KOPT-K1 (cell line): ENCODE measurements around the gene FOXJ3.
A peak's percentile ranks its signal among the peaks of the same experiment; 100 is the strongest.

Experiments
- H3K27ac ChIP-seq: fragments of 200-600 bp; sonication (generic); 2 replicates; pipeline ENCODE4 v1.5.1; 2016; ENCODE audit warnings: antibody characterized with exemption, mild to moderate bottlenecking, low read depth, low read length; ENCODE audit not compliant: poor library complexity, severe bottlenecking
- H3K36me3 ChIP-seq: fragments of 200-600 bp; sonication (generic); 2 replicates; pipeline ENCODE4 v1.5.1; 2017; ENCODE audit warnings: antibody characterized with exemption, mild to moderate bottlenecking, low read length, moderate library complexity; ENCODE audit not compliant: insufficient read depth
- H3K9me3 ChIP-seq: fragments of 200-600 bp; sonication (generic); 2 replicates; pipeline ENCODE4 v1.5.1; 2017; ENCODE audit warnings: antibody characterized with exemption, low read length, mild to moderate bottlenecking; ENCODE audit not compliant: insufficient read depth, poor library complexity, severe bottlenecking

Gene FOXJ3

DNA sequence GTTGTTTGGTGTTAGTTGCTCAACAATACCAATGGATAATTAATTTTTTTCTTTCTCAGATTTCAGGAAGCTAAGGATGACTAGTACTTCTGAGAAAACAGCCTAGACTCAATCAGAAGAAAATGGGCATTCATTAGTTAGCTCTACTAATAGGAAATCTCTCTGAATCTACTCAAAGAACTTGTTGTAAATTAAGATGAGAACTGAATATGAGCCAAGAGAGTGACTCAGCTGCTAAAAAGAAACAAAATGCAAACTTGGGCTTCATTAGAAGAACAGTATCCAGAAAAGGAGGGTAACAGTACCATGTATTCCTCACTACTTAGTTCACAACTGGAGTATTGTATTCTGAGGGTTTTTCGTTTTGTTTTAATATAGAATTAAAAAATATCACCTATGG, 12.5 kb downstream of the FOXJ3 start:
- no peaks in the 10 kb centered on the region for H3K36me3 ChIP-seq
- no peaks in the 10 kb centered on the region for H3K9me3 ChIP-seq
- no peak overlapping the region for H3K27ac ChIP-seq

DNA sequence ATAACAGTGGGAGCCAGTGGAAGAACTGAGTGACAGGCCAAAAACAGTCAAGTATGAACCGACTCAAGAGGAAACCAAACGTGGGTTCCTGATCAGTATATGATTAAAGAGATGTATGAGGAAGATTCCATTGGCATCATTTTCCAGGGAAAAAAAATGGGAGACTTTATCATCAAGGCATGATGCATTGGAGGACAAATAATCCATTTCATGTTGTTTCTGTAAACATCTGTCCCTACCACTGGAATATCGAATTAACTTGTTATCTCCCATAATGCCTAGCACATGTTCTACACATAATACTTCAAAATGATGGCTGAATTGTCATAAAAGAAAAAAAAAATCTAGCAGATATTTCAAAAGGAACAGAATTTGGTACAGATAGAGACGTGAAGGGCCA, 13.3 kb downstream of the FOXJ3 start:
- no peaks in the 10 kb centered on the region for H3K36me3 ChIP-seq
- no peaks in the 10 kb centered on the region for H3K9me3 ChIP-seq
- no peak overlapping the region for H3K27ac ChIP-seq

DNA sequence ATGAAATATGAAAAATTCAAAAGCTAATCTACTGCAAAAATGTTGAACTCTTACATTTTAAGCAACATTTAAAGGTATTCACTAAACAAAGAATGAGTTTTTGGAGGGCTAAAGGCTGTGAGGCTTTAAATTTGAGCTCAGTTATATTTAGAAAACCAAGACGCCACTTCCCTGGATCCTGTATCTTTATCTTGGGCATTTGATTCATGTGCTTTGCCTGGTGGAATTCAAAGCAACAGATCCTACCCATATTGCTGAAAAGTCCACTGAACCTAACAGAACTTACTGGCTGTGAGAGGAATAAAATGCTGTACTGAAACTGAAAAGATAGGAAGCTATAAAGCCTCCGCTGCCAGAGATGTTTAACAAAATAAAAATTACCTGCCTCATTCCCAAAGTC, 14.3 kb downstream of the FOXJ3 start:
- H3K9me3 ChIP-seq: no peaks in the 10 kb centered on the region
- H3K27ac ChIP-seq: no peak overlapping the region
- H3K36me3 ChIP-seq: no peaks in the 10 kb centered on the region

- Histone ChIP-seq H3K36me3 (no peaks in the 10 kb centered on the region), H3K9me3 (no peaks in the 10 kb centered on the region), H3K27ac (peak overlapping the region; percentile 26)
Observed at GRCh38 chr1:42319871-42320484, 15.1 kb downstream of the FOXJ3 start.

- Histone ChIP-seq H3K27ac (peak overlapping the region; percentile 26), H3K36me3 (no peaks in the 10 kb centered on the region), H3K9me3 (no peaks in the 10 kb centered on the region)
Observed at GRCh38 chr1:42319128-42319851, 15.7 kb downstream of the FOXJ3 start.

DNA sequence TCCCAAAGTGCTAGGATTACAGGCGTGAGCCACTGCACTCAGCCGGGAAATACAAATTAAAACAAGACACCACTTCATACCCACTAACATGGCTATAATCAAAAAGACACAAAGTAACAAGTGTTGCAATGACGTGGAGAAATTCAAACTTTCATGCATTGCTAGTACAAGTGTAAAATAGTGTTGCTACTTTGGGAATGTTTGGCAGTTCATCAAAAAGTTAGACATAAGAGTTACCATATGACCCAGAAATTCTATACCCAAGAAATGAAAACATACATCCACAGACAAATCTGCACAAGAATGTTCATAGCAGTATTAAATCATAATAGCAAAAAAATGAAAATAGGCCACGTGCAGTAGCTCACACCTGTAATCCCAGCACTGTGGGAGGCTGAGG, 16.4 kb downstream of the FOXJ3 start:
- Histone ChIP-seq H3K9me3 (no peaks in the 10 kb centered on the region), H3K36me3 (no peaks in the 10 kb centered on the region), H3K27ac (no peak overlapping the region)

DNA sequence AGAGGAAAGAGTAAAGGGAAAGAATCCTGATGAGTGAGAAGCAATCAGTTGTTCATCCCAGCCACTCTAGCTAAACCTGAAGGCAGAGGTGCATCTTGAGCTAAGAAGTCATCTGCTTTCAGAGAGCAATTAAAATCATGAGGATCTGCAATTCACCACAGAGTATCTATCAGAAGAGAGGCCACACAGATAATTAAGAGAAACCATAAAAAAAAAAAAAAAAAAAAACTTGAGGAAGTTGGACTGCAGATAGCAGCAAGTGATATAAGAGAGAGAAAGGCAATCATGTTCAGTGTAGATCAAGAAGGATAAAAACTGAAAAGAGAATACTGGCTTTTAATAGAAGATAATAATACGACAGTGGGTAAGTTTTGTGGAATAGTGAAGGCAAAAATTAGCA, 17.7 kb downstream of the FOXJ3 start:
- H3K27ac ChIP-seq: no peak overlapping the region
- no peaks in the 10 kb centered on the region for H3K9me3 ChIP-seq
- H3K36me3 ChIP-seq: no peaks in the 10 kb centered on the region

- no peak overlapping the region for H3K27ac ChIP-seq
- no peaks in the 10 kb centered on the region for H3K36me3 ChIP-seq
- H3K9me3 ChIP-seq: no peaks in the 10 kb centered on the region
Observed at GRCh38 chr1:42316292-42316691, 18.7 kb downstream of the FOXJ3 start.

- H3K27ac ChIP-seq: no peak overlapping the region
Observed at GRCh38 chr1:42315500-42315899, 19.5 kb downstream of the FOXJ3 start.

DNA sequence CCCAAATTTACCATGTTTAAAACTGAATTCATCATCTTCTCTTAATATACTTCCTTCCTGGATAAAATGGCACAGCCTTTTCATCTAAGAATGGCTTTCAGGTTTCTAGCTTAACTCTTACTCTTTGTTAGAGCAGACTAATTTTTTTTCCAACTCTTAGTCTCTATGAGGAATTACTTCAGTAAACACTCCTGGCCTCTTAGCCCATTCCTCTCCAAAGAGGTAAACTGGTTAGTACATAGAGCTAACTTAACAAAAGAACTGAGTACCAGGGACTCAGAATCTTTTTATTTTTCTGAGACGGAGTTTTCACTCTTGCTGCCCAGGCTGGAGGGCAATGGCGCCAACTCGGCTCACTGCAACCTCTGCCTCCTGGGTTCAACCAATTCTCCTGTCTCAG, 21.1 kb downstream of the FOXJ3 start:
- Histone ChIP-seq H3K9me3 (no peaks in the 10 kb centered on the region), H3K36me3 (peaks cover 12% of the 10 kb centered on the region; the same call in 1 of the 2 replicates), H3K27ac (no peak overlapping the region)

More at GRCh38 chr1:42315500-42315899, 19.5 kb downstream of the FOXJ3 start:
- Histone ChIP-seq H3K9me3 (no peaks in the 10 kb centered on the region), H3K36me3 (no peaks in the 10 kb centered on the region)

DNA sequence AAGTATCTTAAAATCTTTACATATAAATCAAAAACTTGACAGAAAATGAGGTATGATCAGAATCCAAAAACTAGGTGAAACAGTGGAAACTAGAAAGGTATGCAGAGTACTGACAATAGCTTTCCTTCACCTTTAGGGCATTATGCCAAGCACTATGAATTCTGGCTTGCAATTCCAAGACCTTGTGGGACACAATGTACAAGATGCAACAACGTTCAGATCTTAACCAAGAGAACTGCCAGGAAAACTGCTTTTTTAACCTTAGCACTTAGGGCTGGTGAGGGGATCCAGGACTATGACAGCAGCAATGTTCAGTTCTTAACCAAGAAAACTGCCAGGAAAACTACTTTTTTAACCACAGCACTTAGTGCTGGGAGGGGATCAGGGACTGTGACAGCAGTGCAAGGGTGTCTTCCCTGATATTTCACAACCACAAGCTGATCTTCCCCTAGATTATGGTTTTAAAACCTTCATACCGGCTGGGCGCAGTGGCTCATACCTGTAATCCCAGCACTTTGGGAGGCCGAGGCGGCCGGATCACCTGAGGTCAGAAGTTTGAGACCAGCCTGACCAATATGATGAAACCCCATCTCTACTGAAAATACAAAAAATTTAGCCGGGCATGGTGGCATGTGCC, 22.3 kb downstream of the FOXJ3 start:
- Histone ChIP-seq H3K9me3 (no peaks in the 10 kb centered on the region), H3K36me3 (peaks cover 23% of the 10 kb centered on the region; the same call in 1 of the 2 replicates), H3K27ac (no peak overlapping the region)

DNA sequence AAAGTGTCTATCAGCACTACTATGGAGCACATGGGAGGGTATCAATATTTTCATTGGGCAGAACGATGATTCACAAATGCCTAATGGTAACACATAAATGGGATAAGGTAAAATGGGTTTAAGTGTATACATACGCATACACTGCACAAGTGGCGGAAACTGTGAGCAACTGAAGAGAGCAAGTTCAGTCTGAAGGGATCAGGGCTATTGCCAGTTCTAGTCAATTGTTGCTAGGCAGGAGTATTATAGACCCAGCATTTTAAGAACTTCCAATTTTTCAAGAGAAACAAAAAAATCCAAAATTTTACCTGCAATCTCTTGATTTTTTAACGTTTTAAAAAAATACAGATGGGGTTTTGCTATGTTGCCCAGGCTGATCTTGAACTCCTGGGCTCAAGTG, 23.1 kb downstream of the FOXJ3 start:
- Histone ChIP-seq H3K9me3 (no peaks in the 10 kb centered on the region), H3K36me3 (peaks cover 23% of the 10 kb centered on the region; the same call in 1 of the 2 replicates), H3K27ac (no peak overlapping the region)

- Histone ChIP-seq H3K27ac (no peak overlapping the region), H3K9me3 (no peaks in the 10 kb centered on the region), H3K36me3 (peaks cover 23% of the 10 kb centered on the region; the same call in 1 of the 2 replicates)
Observed at GRCh38 chr1:42311138-42311537, 23.9 kb downstream of the FOXJ3 start.

DNA sequence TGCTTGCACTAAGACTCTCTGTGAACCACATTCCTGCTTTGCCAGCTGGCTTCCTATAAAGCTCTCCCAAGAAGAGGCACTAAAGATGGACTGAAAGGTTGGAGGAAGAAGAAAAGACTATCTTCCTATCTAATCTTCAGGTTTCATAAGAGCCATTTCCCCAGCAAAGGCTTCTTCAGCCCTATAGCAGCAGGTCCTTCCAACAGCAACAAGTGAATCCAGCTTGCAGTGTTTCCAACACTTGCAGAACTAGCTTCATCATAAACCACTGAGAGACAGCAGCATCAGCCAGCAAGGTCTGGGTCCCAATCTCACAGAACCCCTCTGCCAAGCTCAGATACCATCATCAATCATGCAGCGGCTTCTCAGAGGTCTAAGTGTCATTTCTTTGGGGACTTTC, 28.1 kb downstream of the FOXJ3 start:
- Histone ChIP-seq H3K9me3 (peaks cover 36% of the 10 kb centered on the region), H3K27ac (no peak overlapping the region), H3K36me3 (peaks cover 43% of the 10 kb centered on the region)

- Histone ChIP-seq H3K27ac (no peak overlapping the region), H3K36me3 (peaks cover 49% of the 10 kb centered on the region), H3K9me3 (peaks cover 47% of the 10 kb centered on the region)
Observed at GRCh38 chr1:42305639-42306038, 29.4 kb downstream of the FOXJ3 start.
